Spleen (tissue), 7 donors: Measurements from ENCODE around the gene ITLN2.

Source experiments
- POLR2A ChIP-seq, 3 donors: fragments of 450-650 bp; IDR thresholded peaks; one replicate each; pipeline ENCODE4 v1.5.1; 2017; ENCODE audit warnings: antibody characterized with exemption in 3 of 3, mild to moderate bottlenecking in 1 of 3
- TF ChIP-seq, protein P1 (sequence below), 11 experiments: fragments of 200-600 bp in 7 of 11; fragments of 450-650 bp in 4 of 11; sonication (generic) in 4 of 11; IDR thresholded peaks in 8 of 11; conservative IDR thresholded peaks in 3 of 11; 1 replicate in 7 of 11; 2 replicates in 4 of 11; pipeline versions ENCODE4 v1.4.0 to v1.8.0; 2016 to 2021; ENCODE audit warnings: antibody characterized with exemption in 11 of 11, inconsistent platforms in 4 of 11, mild to moderate bottlenecking in 1 of 11
- donor health status: DM: no; HTN: no; CAD: no; lungs with moderate emphysema.
- donor health status: DM: no; HTN: no; CAD: no.
- donor health status: DM: no; HTN: no; CAD: no.

DNA sequence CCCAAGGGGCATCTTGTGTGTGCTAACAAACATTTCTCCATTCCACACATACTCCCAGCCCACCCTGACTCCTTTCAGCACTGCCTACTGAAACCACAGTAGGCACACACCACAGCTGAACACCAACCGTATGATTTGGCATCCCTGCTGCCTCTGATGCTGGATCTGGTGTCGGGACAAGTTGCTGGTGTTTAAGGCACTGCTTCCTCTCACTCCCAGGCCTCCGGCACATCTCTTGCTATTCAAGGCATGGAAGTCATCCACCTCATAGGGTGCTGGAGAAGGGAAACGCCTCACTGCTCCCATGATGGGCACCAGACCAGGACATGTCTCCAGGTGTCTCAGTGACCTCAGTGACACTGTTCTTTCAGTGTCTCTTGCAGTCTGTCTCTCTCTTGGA, 2.4 kb upstream of the ITLN2 start:
- TF ChIP-seq, protein P1, sequence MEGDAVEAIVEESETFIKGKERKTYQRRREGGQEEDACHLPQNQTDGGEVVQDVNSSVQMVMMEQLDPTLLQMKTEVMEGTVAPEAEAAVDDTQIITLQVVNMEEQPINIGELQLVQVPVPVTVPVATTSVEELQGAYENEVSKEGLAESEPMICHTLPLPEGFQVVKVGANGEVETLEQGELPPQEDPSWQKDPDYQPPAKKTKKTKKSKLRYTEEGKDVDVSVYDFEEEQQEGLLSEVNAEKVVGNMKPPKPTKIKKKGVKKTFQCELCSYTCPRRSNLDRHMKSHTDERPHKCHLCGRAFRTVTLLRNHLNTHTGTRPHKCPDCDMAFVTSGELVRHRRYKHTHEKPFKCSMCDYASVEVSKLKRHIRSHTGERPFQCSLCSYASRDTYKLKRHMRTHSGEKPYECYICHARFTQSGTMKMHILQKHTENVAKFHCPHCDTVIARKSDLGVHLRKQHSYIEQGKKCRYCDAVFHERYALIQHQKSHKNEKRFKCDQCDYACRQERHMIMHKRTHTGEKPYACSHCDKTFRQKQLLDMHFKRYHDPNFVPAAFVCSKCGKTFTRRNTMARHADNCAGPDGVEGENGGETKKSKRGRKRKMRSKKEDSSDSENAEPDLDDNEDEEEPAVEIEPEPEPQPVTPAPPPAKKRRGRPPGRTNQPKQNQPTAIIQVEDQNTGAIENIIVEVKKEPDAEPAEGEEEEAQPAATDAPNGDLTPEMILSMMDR (IDR thresholded peaks at IDR 0.05 in 8 of 11, conservative IDR thresholded peaks at IDR 0.05 in 3 of 11) = no peak
- TF ChIP-seq POLR2A (IDR thresholded peaks at IDR 0.05) = no peak
